GM19438 (cell line): ENCODE results near the gene PRND.

ENCODE experiments used
- ATAC-seq: cut with Tn5 transposase; IDR thresholded peaks from one replicate; pipeline ENCODE4 v1.9.1; 2021; ENCODE audit warnings: low read depth; ENCODE audit not compliant: unreplicated experiment

Gene PRND

DNA sequence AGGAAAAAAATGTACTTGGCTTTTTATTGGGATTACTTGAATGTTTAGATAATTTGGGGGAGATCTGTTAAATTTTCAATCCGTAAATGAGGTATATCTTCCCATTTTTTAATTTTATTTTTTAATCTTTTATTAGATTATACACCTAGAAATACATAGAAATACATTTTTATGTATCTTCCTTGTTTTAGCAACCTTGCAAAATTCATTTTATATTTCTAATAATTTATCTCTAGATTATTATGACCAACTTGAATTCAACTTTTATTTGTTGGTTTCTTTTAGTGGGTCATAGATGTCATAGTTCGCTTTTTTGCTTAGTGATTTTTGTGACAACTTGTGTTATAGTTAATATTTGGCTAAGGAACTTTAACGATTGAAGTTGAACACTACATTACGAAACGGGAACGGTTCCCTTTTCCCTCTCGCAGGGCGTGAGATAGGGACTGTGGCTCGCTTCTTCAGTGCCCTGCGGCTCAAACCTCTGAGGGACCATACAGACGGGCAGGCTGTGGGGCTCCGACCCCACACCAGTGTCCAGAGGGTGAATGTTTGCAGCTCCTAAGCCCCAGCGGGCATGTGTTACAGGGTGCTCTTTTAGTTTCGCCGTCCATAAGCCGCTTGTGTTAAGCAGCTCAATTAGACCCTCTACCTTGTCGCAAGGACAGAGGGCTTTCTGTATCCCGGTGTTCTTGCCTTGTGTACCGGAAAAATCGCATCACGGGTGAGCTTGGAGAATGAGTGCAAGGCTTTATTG is 53.8 kb downstream of the PRND start:
- ATAC-seq, result no peak

DNA sequence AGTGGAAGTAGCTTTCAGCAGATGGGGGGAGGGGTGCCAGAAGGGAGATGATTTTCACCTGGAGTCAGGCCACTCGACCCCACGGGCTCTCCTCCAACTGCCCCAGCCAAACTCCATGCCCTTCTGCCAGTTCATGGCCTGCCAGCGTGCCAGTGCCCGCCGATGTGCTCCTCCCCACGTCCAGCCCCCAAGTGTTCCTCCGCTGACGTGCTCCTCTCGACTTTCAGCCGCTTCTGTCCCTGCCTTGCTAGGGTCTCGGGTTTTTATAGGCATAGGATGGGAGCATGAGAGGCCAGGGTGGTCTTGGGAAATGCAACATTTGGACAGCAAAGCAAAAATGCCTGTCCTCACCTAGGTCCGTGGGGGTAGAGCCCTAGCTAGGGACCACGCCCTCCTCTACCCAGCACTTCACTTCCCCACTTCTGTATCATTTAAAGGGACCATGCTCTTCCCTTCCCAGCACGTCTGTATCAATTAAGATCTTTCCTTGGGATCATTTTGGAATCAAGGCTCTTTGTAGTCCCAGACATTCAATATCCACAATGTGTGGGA is 54.4 kb downstream of the PRND start:
- no peak for ATAC-seq
